Measurements from ENCODE around the gene CRLF3. TPM values are rescaled to one million over a fixed set of nuclear protein-coding genes. Genes with fewer than 3 reads are reported as not detected.
A peak's percentile ranks its signal among the peaks of the same experiment; 100 is the strongest.

CRLF3 gene
- total RNA-seq, 2 experiments from 2014 or later = 26.4 to 45.3 TPM

- TF ChIP-seq EZH2phosphoT487 (IDR thresholded peaks at IDR 0.05; ENCODE audit: borderline replicate concordance, low read depth, low read length) = no peak
- TF ChIP-seq, protein P1, sequence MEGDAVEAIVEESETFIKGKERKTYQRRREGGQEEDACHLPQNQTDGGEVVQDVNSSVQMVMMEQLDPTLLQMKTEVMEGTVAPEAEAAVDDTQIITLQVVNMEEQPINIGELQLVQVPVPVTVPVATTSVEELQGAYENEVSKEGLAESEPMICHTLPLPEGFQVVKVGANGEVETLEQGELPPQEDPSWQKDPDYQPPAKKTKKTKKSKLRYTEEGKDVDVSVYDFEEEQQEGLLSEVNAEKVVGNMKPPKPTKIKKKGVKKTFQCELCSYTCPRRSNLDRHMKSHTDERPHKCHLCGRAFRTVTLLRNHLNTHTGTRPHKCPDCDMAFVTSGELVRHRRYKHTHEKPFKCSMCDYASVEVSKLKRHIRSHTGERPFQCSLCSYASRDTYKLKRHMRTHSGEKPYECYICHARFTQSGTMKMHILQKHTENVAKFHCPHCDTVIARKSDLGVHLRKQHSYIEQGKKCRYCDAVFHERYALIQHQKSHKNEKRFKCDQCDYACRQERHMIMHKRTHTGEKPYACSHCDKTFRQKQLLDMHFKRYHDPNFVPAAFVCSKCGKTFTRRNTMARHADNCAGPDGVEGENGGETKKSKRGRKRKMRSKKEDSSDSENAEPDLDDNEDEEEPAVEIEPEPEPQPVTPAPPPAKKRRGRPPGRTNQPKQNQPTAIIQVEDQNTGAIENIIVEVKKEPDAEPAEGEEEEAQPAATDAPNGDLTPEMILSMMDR (conservative IDR thresholded peaks at IDR 0.05; ENCODE audit: low read length) = no peak
- Histone ChIP-seq H3K4me3 (ENCODE audit: low read depth, low read length, poor library complexity, severe bottlenecking) (no peak overlapping the region), H3K36me3 (ENCODE audit: insufficient read depth, low read length) (peaks cover 95% of the 10 kb centered on the region), H3K4me2 (ENCODE audit: low read length) (no peak overlapping the region), H3K9me2 (ENCODE audit: insufficient read depth, low read length) (no peaks in the 10 kb centered on the region), H3K79me2 (ENCODE audit: insufficient read depth, low read depth, low read length) (no peaks in the 10 kb centered on the region), H3K4me1 (ENCODE audit: insufficient read depth, low read length, poor library complexity, severe bottlenecking) (no peaks in the 10 kb centered on the region), H2AFZ (ENCODE audit: low read length) (no peak overlapping the region), H4K20me1 (ENCODE audit: insufficient read depth, low read length) (no peaks in the 10 kb centered on the region), H3K9me3 (ENCODE audit: low read length) (no peaks in the 10 kb centered on the region), H3K27ac (ENCODE audit: low read depth, low read length, poor library complexity, severe bottlenecking) (no peak overlapping the region)
- intact Hi-C loops (cut with micrococcal nuclease; ENCODE audit: unreplicated experiment) = no loop called here
- TSS peak; percentile 20 for BruUV-seq (replicated peaks)
- ChIA-PET POLR2A (no interaction called here), CTCF (ENCODE audit: unreplicated experiment) (no interaction called here)
- no peak for DNase-seq (ENCODE audit: low spot score)
Measured at GRCh38 chr17:30793282-30793977, 31.1 kb downstream of the CRLF3 start.

GRCh38 chr17:30790279-30790678 lies 34.2 kb downstream of the CRLF3 start:
- no peaks in the 10 kb centered on the region for H3K4me1 ChIP-seq (ENCODE audit: insufficient read depth, low read length, poor library complexity, severe bottlenecking)
- H3K79me2 ChIP-seq (ENCODE audit: insufficient read depth, low read depth, low read length) = no peaks in the 10 kb centered on the region
- H3K9me2 ChIP-seq (ENCODE audit: insufficient read depth, low read length) = no peaks in the 10 kb centered on the region
- no peaks in the 10 kb centered on the region for H3K9me3 ChIP-seq (ENCODE audit: low read length)
- no peak overlapping the region for H3K4me3 ChIP-seq (ENCODE audit: low read depth, low read length, poor library complexity, severe bottlenecking)
- no peak overlapping the region for H2AFZ ChIP-seq (ENCODE audit: low read length)
- TSS peak; percentile 31 for BruUV-seq (replicated peaks)
- peaks cover 95% of the 10 kb centered on the region for H3K36me3 ChIP-seq (ENCODE audit: insufficient read depth, low read length)
- intact Hi-C loops (cut with micrococcal nuclease; ENCODE audit: unreplicated experiment) = no loop called here
- TF ChIP-seq, protein P1 (conservative IDR thresholded peaks at IDR 0.05; ENCODE audit: low read length) = no peak
- no peak for TF ChIP-seq EZH2phosphoT487 (IDR thresholded peaks at IDR 0.05; ENCODE audit: borderline replicate concordance, low read depth, low read length)
- no peak overlapping the region for H3K4me2 ChIP-seq (ENCODE audit: low read length)
- H4K20me1 ChIP-seq (ENCODE audit: insufficient read depth, low read length) = no peaks in the 10 kb centered on the region
- CTCF ChIA-PET (ENCODE audit: unreplicated experiment) = no interaction called here
- DNase-seq (ENCODE audit: low spot score) = no peak
- no peak overlapping the region for H3K27ac ChIP-seq (ENCODE audit: low read depth, low read length, poor library complexity, severe bottlenecking)
- POLR2A ChIA-PET = no interaction called here

GRCh38 chr17:30788918-30789317 lies 35.6 kb downstream of the CRLF3 start:
- Histone ChIP-seq H3K79me2 (ENCODE audit: insufficient read depth, low read depth, low read length) (no peaks in the 10 kb centered on the region), H3K4me3 (ENCODE audit: low read depth, low read length, poor library complexity, severe bottlenecking) (no peak overlapping the region), H3K36me3 (ENCODE audit: insufficient read depth, low read length) (peaks cover 95% of the 10 kb centered on the region), H3K4me2 (ENCODE audit: low read length) (no peak overlapping the region), H3K4me1 (ENCODE audit: insufficient read depth, low read length, poor library complexity, severe bottlenecking) (no peaks in the 10 kb centered on the region), H2AFZ (ENCODE audit: low read length) (no peak overlapping the region), H3K27ac (ENCODE audit: low read depth, low read length, poor library complexity, severe bottlenecking) (no peak overlapping the region), H3K9me2 (ENCODE audit: insufficient read depth, low read length) (no peaks in the 10 kb centered on the region), H4K20me1 (ENCODE audit: insufficient read depth, low read length) (no peaks in the 10 kb centered on the region), H3K9me3 (ENCODE audit: low read length) (no peaks in the 10 kb centered on the region)
- no TSS peak for BruUV-seq (replicated peaks)
- POLR2A ChIA-PET = no interaction called here
- CTCF ChIA-PET (ENCODE audit: unreplicated experiment) = no interaction called here
- TF ChIP-seq, protein P1 (conservative IDR thresholded peaks at IDR 0.05; ENCODE audit: low read length) = no peak
- TF ChIP-seq EZH2phosphoT487 (IDR thresholded peaks at IDR 0.05; ENCODE audit: borderline replicate concordance, low read depth, low read length) = no peak
- no peak for DNase-seq (ENCODE audit: low spot score)
- intact Hi-C loops (cut with micrococcal nuclease; ENCODE audit: unreplicated experiment) = no loop called here
